A673 (cell line): ENCODE measurements around the gene SIDT1. TPM values are rescaled to one million over a fixed set of nuclear protein-coding genes. Genes with fewer than 3 reads are reported as not detected.

Experiments
- BruUV-seq: library from RNA; stranded (reverse); fragments of 400-500 nt; replicated peaks from 2 replicates; lab custom pipeline; 2021; lab: Mats Ljungman, UMichigan
- CTCF ChIA-PET: fragments of 300-600 bp; sonication (Branson Sonifier 250); formaldehyde crosslinking; loops from one replicate; lab custom pipeline; 2022; ENCODE audit warnings: antibody characterized with exemption; lab: Charles Lee
- POLR2A ChIA-PET: fragments of 300-600 bp; sonication (Branson Sonifier 250); formaldehyde crosslinking; loops from one replicate; lab custom pipeline; 2022; ENCODE audit warnings: antibody characterized with exemption; ENCODE audit not compliant: low non-redundant PET; lab: Charles Lee
- DNase-seq: peaks from one replicate; pipeline ENCODE4 v3.0.0-alpha.2; 2015; ENCODE audit warnings: low spot score
- H3K27ac ChIP-seq: fragments of 200-600 bp; sonication (generic); 2 replicates; pipeline ENCODE4 v1.5.1; 2016; ENCODE audit warnings: mixed run types, low read depth, mild to moderate bottlenecking, mixed read lengths, antibody characterized with exemption, low read length; ENCODE audit not compliant: poor library complexity, severe bottlenecking
- H3K27me3 ChIP-seq: fragments of 200-600 bp; sonication (generic); replicated peaks from 2 replicates; pipeline ENCODE4 v1.6.1; 2017; ENCODE audit warnings: mixed run types, low read depth, mild to moderate bottlenecking, mixed read lengths, antibody characterized with exemption, low read length; ENCODE audit not compliant: insufficient read depth, poor library complexity
- H3K36me3 ChIP-seq: fragments of 200-600 bp; sonication (generic); 2 replicates; pipeline ENCODE4 v1.6.1; 2016; ENCODE audit warnings: mixed run types, mild to moderate bottlenecking, mixed read lengths, antibody characterized with exemption, low read length; ENCODE audit not compliant: insufficient read depth, poor library complexity, severe bottlenecking
- H3K4me1 ChIP-seq: fragments of 200-600 bp; sonication (generic); 2 replicates; pipeline ENCODE4 v1.6.1; 2017; ENCODE audit warnings: mixed run types, mild to moderate bottlenecking, mixed read lengths, antibody characterized with exemption, low read length; ENCODE audit not compliant: insufficient read depth, poor library complexity, severe bottlenecking
- H3K4me3 ChIP-seq: fragments of 200-600 bp; sonication (generic); 2 replicates; pipeline ENCODE4 v1.5.1; 2016; ENCODE audit warnings: low read depth, mixed run types, mild to moderate bottlenecking, mixed read lengths, low read length; ENCODE audit not compliant: poor library complexity, severe bottlenecking
- H3K9me3 ChIP-seq: fragments of 200-600 bp; sonication (generic); 2 replicates; pipeline ENCODE4 v1.6.1; 2016; ENCODE audit warnings: mixed run types, low read depth, mild to moderate bottlenecking, mixed read lengths, antibody characterized with exemption, low read length; ENCODE audit not compliant: poor library complexity, severe bottlenecking
- CTCF ChIP-seq: fragments of 300-800, 200-600 bp; sonication (generic); conservative IDR thresholded peaks from 2 replicates; pipeline ENCODE4 v1.5.1; 2017; ENCODE audit warnings: low read depth, mild to moderate bottlenecking, antibody characterized with exemption, low read length, moderate library complexity, mixed read lengths
- EZH2 ChIP-seq: fragments of 200-600 bp; sonication (generic); IDR thresholded peaks from 2 replicates; pipeline ENCODE4 v1.6.1; 2017; ENCODE audit warnings: borderline replicate concordance, low read depth, mild to moderate bottlenecking, mixed read lengths, antibody characterized with exemption, low read length; ENCODE audit not compliant: poor library complexity, severe bottlenecking
- intact Hi-C: fragments of 100-400 bp; cut with micrococcal nuclease; formaldehyde crosslinking; loops from one replicate; pipeline ENCODE4 v1.10.0; 2022; ENCODE audit not compliant: unreplicated experiment
- total RNA-seq: library from RNA; stranded (reverse); gene quantifications from 2 replicates; pipeline ENCODE4 v1.2.3, GENCODE V29; 2021

Gene SIDT1
- total RNA-seq, 1 experiment from 2014 or later, result not detected

- no peaks in the 10 kb centered on the region for H3K36me3 ChIP-seq
- no peak overlapping the region for H3K27ac ChIP-seq
- intact Hi-C loops, result loop anchor here (5.0 to 10.0 kb wide), 2 partner anchors 341 to 984 kb away; partner anchors contain the start of gene CCDC80
- no peak for DNase-seq
- no peaks in the 10 kb centered on the region for H3K4me1 ChIP-seq
- no TSS peak for BruUV-seq
- ChIA-PET POLR2A (no interaction called here), CTCF (no interaction called here)
- no peak overlapping the region for H3K4me3 ChIP-seq
- no peaks in the 10 kb centered on the region for H3K27me3 ChIP-seq
- TF ChIP-seq CTCF, result no peak
- TF ChIP-seq EZH2, result no peak
- H3K9me3 ChIP-seq, result no peaks in the 10 kb centered on the region
These were observed 96.0 kb downstream of the SIDT1 start for GRCh38 chr3:113628316-113628715.

GRCh38 chr3:113628788-113629187, 96.4 kb downstream of the SIDT1 start:
- intact Hi-C loops, result loop anchor here (5.0 to 10.0 kb wide), 2 partner anchors 341 to 984 kb away; partner anchors contain the start of gene CCDC80
- Histone ChIP-seq H3K27ac (no peak overlapping the region), H3K9me3 (no peaks in the 10 kb centered on the region), H3K36me3 (no peaks in the 10 kb centered on the region), H3K4me1 (no peaks in the 10 kb centered on the region), H3K27me3 (no peaks in the 10 kb centered on the region), H3K4me3 (no peak overlapping the region)
- CTCF ChIA-PET, result no interaction called here
- no TSS peak for BruUV-seq
- DNase-seq, result no peak
- POLR2A ChIA-PET, result no interaction called here
- no peak for TF ChIP-seq EZH2

GRCh38 chr3:113629584-113630421, 97.4 kb downstream of the SIDT1 start:
- Histone ChIP-seq H3K4me1 (no peaks in the 10 kb centered on the region), H3K36me3 (no peaks in the 10 kb centered on the region), H3K27me3 (no peaks in the 10 kb centered on the region), H3K4me3 (no peak overlapping the region), H3K27ac (no peak overlapping the region), H3K9me3 (no peaks in the 10 kb centered on the region)
- ChIA-PET POLR2A (no interaction called here), CTCF (no interaction called here)
- no peak for DNase-seq
- BruUV-seq, result no TSS peak
- intact Hi-C loops, result loop anchor here (5.0 to 10.0 kb wide), 2 partner anchors 343 to 985 kb away; partner anchors contain the start of gene CCDC80
- TF ChIP-seq EZH2 (no peak), CTCF (no peak)
